Sigmoid colon (tissue), 7 donors: ENCODE measurements around the gene IFI44L. TPM values are rescaled to one million over a fixed set of nuclear protein-coding genes. Genes with fewer than 3 reads are reported as not detected.

ENCODE experiments used
- DNase-seq: peaks from one replicate; pipeline ENCODE4 v3.0.0-alpha.2; 2019
- H3K27ac ChIP-seq, 4 donors: fragments of 200-600 bp; sonication (generic); one replicate each; pipeline ENCODE4 v1.5.1; 2016 to 2019; ENCODE audit warnings: mild to moderate bottlenecking in 1 of 4
- H3K27me3 ChIP-seq, 3 donors: fragments of 200-600 bp; sonication (generic); one replicate each; pipeline ENCODE4 v1.5.1; 2019; ENCODE audit warnings: mild to moderate bottlenecking in 1 of 3
- H3K36me3 ChIP-seq, 4 donors: fragments of 200-600 bp; sonication (generic); one replicate each; pipeline ENCODE4 v1.5.1; 2016 to 2019
- H3K4me1 ChIP-seq, 4 donors: fragments of 200-600 bp; sonication (generic); one replicate each; pipeline ENCODE4 v1.5.1; 2017 to 2019
- H3K4me3 ChIP-seq, 4 donors: fragments of 200-600 bp; sonication (generic); one replicate each; pipeline ENCODE4 v1.5.1; 2017 to 2019; ENCODE audit warnings: mild to moderate bottlenecking in 2 of 4, moderate library complexity in 1 of 4
- H3K9me3 ChIP-seq, 4 donors: fragments of 200-600 bp in 3 of 4; sonication (generic) in 3 of 4; one replicate each; pipeline versions ENCODE4 v1.5.1 to v1.6.1; 2013 to 2019
- EP300 ChIP-seq, 4 donors: sonication (generic); formaldehyde crosslinking; IDR thresholded peaks; one replicate each; pipeline ENCODE4 v1.6.1; 2017; ENCODE audit warnings: antibody characterized with exemption in 4 of 4
- POLR2A ChIP-seq, 2 donors: fragments of 450-650 bp; IDR thresholded peaks; one replicate each; pipeline ENCODE4 v1.6.1; 2016; ENCODE audit warnings: antibody characterized with exemption in 2 of 2, mild to moderate bottlenecking in 2 of 2, moderate library complexity in 2 of 2
- POLR2AphosphoS5 ChIP-seq, 4 donors: sonication (generic); formaldehyde crosslinking; IDR thresholded peaks; one replicate each; pipeline ENCODE4 v1.6.1; 2017; ENCODE audit warnings: antibody characterized with exemption in 4 of 4
- WGBS, 2 donors: extraction: QIAGEN DNeasy Blood & Tissue Kit; methylation state at CpG; one replicate each; pipeline ENCODE4 v1.1.7; 2013; 5-methylcytosine and 5-hydroxymethylcytosine counted together
- intact Hi-C: fragments of 100-400 bp; cut with DNase I; formaldehyde crosslinking; loops from one replicate; pipeline ENCODE4 v1.15.1; 2023
- polyA plus RNA-seq, 3 donors: library from polyadenylated mRNA; stranded (reverse); fragments of 200-250 nt; gene quantifications; one replicate each; pipeline ENCODE4 v1.2.3, GENCODE V29; 2013
- total RNA-seq, 4 donors: library from RNA; depleted of rRNA; stranded (reverse); fragments of >200 nt; gene quantifications; one replicate each; pipeline ENCODE4 v1.1.0, GENCODE V29; 2016
- TF ChIP-seq, protein P1 (sequence below), 4 experiments: fragments of 450-650 bp in 3 of 4; fragments of 200-600 bp in 1 of 4; IDR thresholded peaks; one replicate each; pipeline ENCODE4 v1.5.1; 2016 to 2019; ENCODE audit warnings: antibody characterized with exemption in 4 of 4, mild to moderate bottlenecking in 3 of 4, moderate library complexity in 2 of 4
- donor health status: healthy with polysubstance abuse.
- donor health status: Bipolar disorder and iron deficiency.
- donor health status: healthy.

IFI44L gene
- total and polyA plus RNA-seq, 7 donors: 1.6 to 18.4 (median 7.8) TPM

DNA sequence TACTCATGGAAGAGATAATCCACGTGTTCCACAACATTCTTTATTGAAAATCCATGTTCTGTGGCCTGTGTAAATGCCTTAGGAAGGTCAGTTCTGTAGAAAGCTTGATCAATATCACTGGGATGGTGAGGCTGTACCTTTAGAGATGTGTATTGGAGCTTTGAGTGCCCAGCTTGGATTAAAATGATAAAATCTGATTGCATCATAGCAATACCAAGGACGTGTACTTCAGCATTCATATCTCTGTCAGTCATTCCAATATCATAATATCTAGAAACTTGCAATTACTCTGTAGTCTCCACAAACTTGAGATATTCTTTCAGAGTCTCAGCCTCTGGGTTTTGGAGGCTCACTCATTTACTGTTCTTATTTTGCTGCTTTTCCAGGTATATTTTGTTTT is 61.0 kb downstream of the IFI44L start:
- Histone ChIP-seq H3K4me1 (no peaks in the 10 kb centered on the region), H3K27me3 (no peaks in the 10 kb centered on the region), H3K36me3 (no peaks in the 10 kb centered on the region), H3K9me3 (no peaks in the 10 kb centered on the region), H3K4me3 (no peak overlapping the region), H3K27ac (no peak overlapping the region)
- no peak for TF ChIP-seq POLR2A (IDR thresholded peaks at IDR 0.05)
- intact Hi-C loops: no loop called here
- DNase-seq: no peak
- whole genome bisulfite sequencing, 2 donors: 56 to 75% methylated on average over 2 of the region's 2 CpGs

DNA sequence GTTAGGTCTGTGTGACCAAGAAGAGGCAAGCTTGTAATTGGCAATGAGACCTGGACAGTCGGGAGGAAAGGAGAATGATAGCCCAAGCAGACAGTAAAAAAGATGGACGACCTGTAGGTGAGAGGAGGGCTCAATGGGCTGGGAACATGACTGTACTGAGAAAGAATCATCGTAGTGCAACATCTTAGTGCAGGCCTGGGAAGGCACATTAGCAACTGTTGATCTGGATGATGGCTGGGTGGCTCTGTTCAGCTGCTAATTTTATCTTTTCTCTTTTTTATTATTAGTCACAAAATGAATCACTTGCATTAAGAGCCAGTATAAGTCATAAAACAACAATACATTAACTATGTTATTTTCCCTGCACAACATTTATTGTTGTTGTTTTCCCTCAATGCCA is 62.2 kb downstream of the IFI44L start:
- H3K36me3 ChIP-seq: no peaks in the 10 kb centered on the region
- WGBS, 2 donors: 53 to 62% methylated on average over 3 of the region's 3 CpGs
- DNase-seq: no peak
- H3K4me1 ChIP-seq: no peaks in the 10 kb centered on the region
- no peaks in the 10 kb centered on the region for H3K9me3 ChIP-seq
- intact Hi-C loops: no loop called here
- H3K27ac ChIP-seq: no peak overlapping the region
- no peak for TF ChIP-seq EP300 (IDR thresholded peaks at IDR 0.05)
- no peaks in the 10 kb centered on the region for H3K27me3 ChIP-seq
- no peak overlapping the region for H3K4me3 ChIP-seq

DNA sequence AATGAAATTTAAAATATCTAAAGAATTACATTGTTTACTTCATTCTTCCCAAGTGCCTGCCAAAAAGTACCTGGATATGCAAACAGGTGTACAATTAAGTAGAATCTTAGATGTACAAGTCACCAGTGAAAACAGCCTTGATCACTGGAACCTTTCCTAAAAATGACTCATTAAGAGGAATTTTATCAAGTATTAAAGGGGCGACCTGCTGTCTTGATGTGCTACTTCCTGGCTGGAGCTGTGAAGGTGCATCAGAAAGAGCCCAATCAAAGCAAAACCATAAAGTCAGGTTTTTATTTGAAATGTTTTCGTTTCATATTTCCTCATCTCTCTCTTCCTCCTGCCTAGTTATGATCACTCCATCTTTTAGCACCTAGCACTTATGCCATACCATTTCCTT is 62.8 kb downstream of the IFI44L start:
- intact Hi-C loops: no loop called here
- Histone ChIP-seq H3K9me3 (no peaks in the 10 kb centered on the region), H3K4me3 (no peak overlapping the region), H3K27me3 (no peaks in the 10 kb centered on the region), H3K36me3 (no peaks in the 10 kb centered on the region), H3K4me1 (no peaks in the 10 kb centered on the region), H3K27ac (no peak overlapping the region)
- 32 to 59% methylated on average over 2 of the region's 2 CpGs for WGBS, 2 donors
- TF ChIP-seq POLR2AphosphoS5 (IDR thresholded peaks at IDR 0.05): no peak
- TF ChIP-seq POLR2A (IDR thresholded peaks at IDR 0.05): no peak
- TF ChIP-seq, protein P1, sequence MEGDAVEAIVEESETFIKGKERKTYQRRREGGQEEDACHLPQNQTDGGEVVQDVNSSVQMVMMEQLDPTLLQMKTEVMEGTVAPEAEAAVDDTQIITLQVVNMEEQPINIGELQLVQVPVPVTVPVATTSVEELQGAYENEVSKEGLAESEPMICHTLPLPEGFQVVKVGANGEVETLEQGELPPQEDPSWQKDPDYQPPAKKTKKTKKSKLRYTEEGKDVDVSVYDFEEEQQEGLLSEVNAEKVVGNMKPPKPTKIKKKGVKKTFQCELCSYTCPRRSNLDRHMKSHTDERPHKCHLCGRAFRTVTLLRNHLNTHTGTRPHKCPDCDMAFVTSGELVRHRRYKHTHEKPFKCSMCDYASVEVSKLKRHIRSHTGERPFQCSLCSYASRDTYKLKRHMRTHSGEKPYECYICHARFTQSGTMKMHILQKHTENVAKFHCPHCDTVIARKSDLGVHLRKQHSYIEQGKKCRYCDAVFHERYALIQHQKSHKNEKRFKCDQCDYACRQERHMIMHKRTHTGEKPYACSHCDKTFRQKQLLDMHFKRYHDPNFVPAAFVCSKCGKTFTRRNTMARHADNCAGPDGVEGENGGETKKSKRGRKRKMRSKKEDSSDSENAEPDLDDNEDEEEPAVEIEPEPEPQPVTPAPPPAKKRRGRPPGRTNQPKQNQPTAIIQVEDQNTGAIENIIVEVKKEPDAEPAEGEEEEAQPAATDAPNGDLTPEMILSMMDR (IDR thresholded peaks at IDR 0.05): no peak
- no peak for TF ChIP-seq EP300 (IDR thresholded peaks at IDR 0.05)
- no peak for DNase-seq

DNA sequence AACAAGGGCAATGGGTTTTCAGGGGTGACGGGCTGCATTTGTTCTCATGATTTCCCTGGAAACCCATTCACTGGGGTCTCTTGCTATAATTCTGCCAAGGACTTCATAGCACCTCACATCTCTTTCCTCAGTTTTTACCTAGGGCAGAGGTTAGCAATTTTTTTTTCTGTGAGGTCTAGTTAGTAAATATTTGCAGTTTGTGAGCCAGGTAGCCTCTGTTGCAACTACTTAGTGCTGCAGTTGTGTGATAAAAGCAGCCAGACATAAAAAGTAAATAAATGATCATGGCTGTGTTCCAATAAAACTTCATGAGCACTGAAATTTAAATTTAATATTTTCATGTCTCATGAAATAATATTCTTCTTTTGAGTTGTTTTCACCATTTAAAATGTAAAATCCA is 67.1 kb downstream of the IFI44L start:
- intact Hi-C loops: no loop called here
- 92 to 96% methylated on average over 1 of the region's 1 CpG for WGBS, 2 donors
- no peak for DNase-seq
- H3K27me3 ChIP-seq: no peaks in the 10 kb centered on the region
- H3K27ac ChIP-seq: no peak overlapping the region
- no peak overlapping the region for H3K4me3 ChIP-seq
- TF ChIP-seq, protein P1 (IDR thresholded peaks at IDR 0.05): no peak
- no peak for TF ChIP-seq POLR2A (IDR thresholded peaks at IDR 0.05)
- no peak for TF ChIP-seq POLR2AphosphoS5 (IDR thresholded peaks at IDR 0.05)
- TF ChIP-seq EP300 (IDR thresholded peaks at IDR 0.05): no peak
- no peaks in the 10 kb centered on the region for H3K4me1 ChIP-seq
- no peaks in the 10 kb centered on the region for H3K36me3 ChIP-seq
- H3K9me3 ChIP-seq: no peaks in the 10 kb centered on the region

DNA sequence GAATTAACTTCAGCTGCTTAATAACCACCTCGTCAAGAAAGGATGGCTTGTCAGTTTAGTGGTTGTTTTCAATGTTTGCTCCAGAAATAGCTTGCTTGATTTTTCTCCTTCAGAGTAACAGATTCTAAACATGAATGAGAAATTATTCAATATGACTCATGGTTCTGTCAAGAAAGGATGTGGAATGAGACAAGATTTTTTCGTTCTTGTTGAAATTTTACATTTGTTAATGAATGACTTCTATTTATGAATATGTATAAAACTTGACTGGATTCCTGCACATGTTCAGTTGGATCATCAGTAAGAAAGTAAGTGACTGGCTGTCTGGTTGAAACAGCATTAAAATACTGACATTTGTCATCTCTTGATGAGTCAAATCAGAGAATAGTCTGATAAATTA is 67.7 kb downstream of the IFI44L start:
- 63 to 77% methylated on average over 2 of the region's 2 CpGs for WGBS, 2 donors
- Histone ChIP-seq H3K27ac (no peak overlapping the region), H3K9me3 (no peaks in the 10 kb centered on the region), H3K36me3 (no peaks in the 10 kb centered on the region), H3K27me3 (no peaks in the 10 kb centered on the region), H3K4me1 (no peaks in the 10 kb centered on the region), H3K4me3 (no peak overlapping the region)
- intact Hi-C loops: no loop called here
- TF ChIP-seq EP300 (IDR thresholded peaks at IDR 0.05) (no peak), POLR2A (IDR thresholded peaks at IDR 0.05) (no peak), POLR2AphosphoS5 (IDR thresholded peaks at IDR 0.05) (no peak)
- TF ChIP-seq, protein P1 (IDR thresholded peaks at IDR 0.05): no peak
- DNase-seq: no peak

DNA sequence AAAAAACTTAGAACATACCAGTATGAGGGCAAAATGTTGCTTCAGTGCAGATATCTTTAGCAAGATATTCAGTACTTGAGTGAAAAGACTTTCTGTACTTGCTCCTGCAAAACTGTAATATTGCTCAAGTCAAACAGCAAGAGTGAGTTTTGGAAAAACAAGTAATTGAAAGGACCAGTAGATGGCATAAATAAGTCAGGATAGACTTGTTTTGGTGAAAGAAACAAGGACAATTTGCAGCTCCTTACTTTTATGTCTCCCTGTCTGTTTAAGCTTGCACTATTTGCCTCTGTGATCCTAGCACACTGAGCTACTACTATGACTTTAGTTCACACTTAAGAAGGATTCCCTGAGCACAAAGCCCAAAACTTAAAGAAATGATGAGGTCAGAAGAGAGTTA is 68.4 kb downstream of the IFI44L start:
- Histone ChIP-seq H3K27ac (no peak overlapping the region), H3K4me3 (no peak overlapping the region), H3K4me1 (no peaks in the 10 kb centered on the region), H3K27me3 (no peaks in the 10 kb centered on the region), H3K9me3 (no peaks in the 10 kb centered on the region), H3K36me3 (no peaks in the 10 kb centered on the region)
- DNase-seq: no peak
- no peak for TF ChIP-seq POLR2AphosphoS5 (IDR thresholded peaks at IDR 0.05)
- TF ChIP-seq, protein P1 (IDR thresholded peaks at IDR 0.05): no peak
- TF ChIP-seq EP300 (IDR thresholded peaks at IDR 0.05): no peak
- TF ChIP-seq POLR2A (IDR thresholded peaks at IDR 0.05): no peak
- intact Hi-C loops: no loop called here
